Trophoblast cell (in vitro differentiated cells and primary cell): Measurements from ENCODE around the gene UBXN2A.
A peak's percentile ranks its signal among the peaks of the same experiment; 100 is the strongest.

Experiments used
- DNase-seq, 2 donors: peaks; one replicate each; pipeline ENCODE4 v3.0.0-alpha.2; 2016
- H2AFZ ChIP-seq: 2 replicates; pipeline ENCODE4 v1.6.1; 2013; ENCODE audit warnings: low read length, moderate library complexity, mild to moderate bottlenecking; ENCODE audit not compliant: insufficient read depth, poor library complexity
- H2AK5ac ChIP-seq: 2 replicates; pipeline ENCODE4 v1.6.1; 2013; ENCODE audit warnings: mild to moderate bottlenecking, low read length
- H2BK120ac ChIP-seq: 2 replicates; pipeline ENCODE4 v1.6.1; 2013; ENCODE audit warnings: low read length, mild to moderate bottlenecking, moderate library complexity; ENCODE audit not compliant: insufficient read depth, poor library complexity
- H2BK12ac ChIP-seq: 2 replicates; pipeline ENCODE4 v1.6.1; 2013; ENCODE audit warnings: mild to moderate bottlenecking, low read length, moderate library complexity
- H2BK5ac ChIP-seq: 2 replicates; pipeline ENCODE4 v1.6.1; 2013; ENCODE audit warnings: low read length, low read depth, moderate library complexity, mild to moderate bottlenecking; ENCODE audit not compliant: poor library complexity
- H3K14ac ChIP-seq: 2 replicates; pipeline ENCODE4 v1.6.1; 2013; ENCODE audit warnings: mild to moderate bottlenecking, low read length
- H3K18ac ChIP-seq: 2 replicates; pipeline ENCODE4 v1.6.1; 2013; ENCODE audit warnings: mild to moderate bottlenecking, low read length
- H3K23ac ChIP-seq: 2 replicates; pipeline ENCODE4 v1.6.1; 2013; ENCODE audit warnings: low read length
- H3K27ac ChIP-seq: 2 replicates; pipeline ENCODE4 v1.5.1; 2013; ENCODE audit warnings: low read depth, mild to moderate bottlenecking, inconsistent platforms, low read length, moderate library complexity
- H3K27me3 ChIP-seq: 2 replicates; pipeline ENCODE4 v1.6.1; 2013; ENCODE audit warnings: inconsistent platforms, mild to moderate bottlenecking, low read length, moderate library complexity; ENCODE audit not compliant: insufficient read depth
- H3K36me3 ChIP-seq, 2 experiments: 1 replicate in 1 of 2; 2 replicates in 1 of 2; pipeline ENCODE4 v1.6.1; 2013; ENCODE audit warnings: low read length in 2 of 2, mild to moderate bottlenecking in 2 of 2, moderate library complexity in 1 of 2; ENCODE audit not compliant: insufficient read depth in 2 of 2, control insufficient read depth in 1 of 2
- H3K4ac ChIP-seq: 2 replicates; pipeline ENCODE4 v1.6.1; 2013; ENCODE audit warnings: low read depth, mild to moderate bottlenecking, low read length, moderate library complexity
- H3K4me1 ChIP-seq, 2 experiments: 1 replicate in 1 of 2; 2 replicates in 1 of 2; pipeline ENCODE4 v1.6.1; 2013; ENCODE audit warnings: low read length in 2 of 2, mild to moderate bottlenecking in 2 of 2, moderate library complexity in 1 of 2; ENCODE audit not compliant: insufficient read depth in 2 of 2, control insufficient read depth in 1 of 2
- H3K4me2 ChIP-seq: 2 replicates; pipeline ENCODE4 v1.6.1; 2013; ENCODE audit warnings: inconsistent platforms, mild to moderate bottlenecking, low read length, moderate library complexity
- H3K4me3 ChIP-seq: 2 replicates; pipeline ENCODE4 v1.5.1; 2013; ENCODE audit warnings: mild to moderate bottlenecking, low read depth, low read length, inconsistent platforms
- H3K79me1 ChIP-seq: one replicate; pipeline ENCODE4 v1.6.1; 2013; ENCODE audit warnings: low read length
- H3K79me2 ChIP-seq: 2 replicates; pipeline ENCODE4 v1.6.1; 2013; ENCODE audit warnings: low read length, mild to moderate bottlenecking; ENCODE audit not compliant: control insufficient read depth, insufficient read depth, poor library complexity
- H3K9ac ChIP-seq: 2 replicates; pipeline ENCODE4 v1.6.1; 2013; ENCODE audit warnings: mild to moderate bottlenecking, low read length
- H3K9me3 ChIP-seq: 2 replicates; pipeline ENCODE4 v1.6.1; 2013; ENCODE audit warnings: low read depth, mild to moderate bottlenecking, control low read depth, inconsistent platforms, low read length; ENCODE audit not compliant: insufficient read depth
- H4K12ac ChIP-seq: 2 replicates; pipeline ENCODE4 v1.6.1; 2013; ENCODE audit warnings: low read depth, mild to moderate bottlenecking, low read length, moderate library complexity
- H4K8ac ChIP-seq: 2 replicates; pipeline ENCODE4 v1.6.1; 2013; ENCODE audit warnings: low read depth, mild to moderate bottlenecking, low read length, moderate library complexity
- H4K91ac ChIP-seq: one replicate; pipeline ENCODE4 v1.6.1; 2013; ENCODE audit warnings: low read depth, mild to moderate bottlenecking, low read length, moderate library complexity
- WGBS: extraction: QIAGEN DNeasy Blood & Tissue Kit; methylation state at CpG from one replicate; pipeline ENCODE4 v1.1.7; 2013; ENCODE audit warnings: missing lambda C conversion rate; ENCODE audit not compliant: insufficient read length, insufficient coverage; ENCODE audit errors: extremely low coverage; 5-methylcytosine and 5-hydroxymethylcytosine counted together

Gene UBXN2A

DNA sequence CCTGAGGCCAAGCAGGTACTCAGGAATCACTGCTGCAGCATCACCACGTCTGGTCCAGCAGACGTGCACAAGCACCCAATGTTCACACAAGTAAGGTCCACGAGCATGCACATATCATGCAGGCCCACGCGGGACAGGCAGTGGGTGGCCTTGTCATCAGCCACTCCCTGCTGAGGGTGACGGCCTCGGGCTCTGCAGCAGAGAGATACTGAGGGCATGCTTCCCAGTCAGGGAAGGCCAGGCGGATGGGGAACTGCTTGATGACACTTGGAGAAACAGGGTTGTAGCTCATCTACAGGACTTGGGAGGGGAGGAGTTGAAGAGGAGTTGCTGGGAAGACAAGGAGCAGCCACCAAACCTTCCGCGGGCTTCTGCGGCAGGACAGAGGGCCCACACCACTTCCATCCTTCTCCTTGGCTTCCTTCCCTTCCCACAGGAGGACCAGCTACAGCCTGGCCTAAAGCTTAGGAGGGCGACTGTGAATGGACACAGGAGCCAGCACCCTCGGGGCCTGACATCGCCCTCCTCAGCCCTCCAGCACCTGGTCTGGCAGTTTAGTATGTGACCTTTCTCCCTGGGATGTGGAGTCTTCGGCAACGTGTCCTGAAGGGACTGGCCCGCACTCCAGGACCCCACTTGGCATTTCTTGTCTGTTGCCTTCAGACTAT is 84.9 kb downstream of the UBXN2A start:
- Histone ChIP-seq H3K9me3 (peaks cover 5% of the 10 kb centered on the region), H3K4me2 (no peak overlapping the region), H4K91ac (no peak overlapping the region), H2BK120ac (no peak overlapping the region), H2AK5ac (no peak overlapping the region), H3K27ac (no peak overlapping the region), H3K9ac (no peak overlapping the region), H2BK5ac (no peak overlapping the region), H3K27me3 (no peaks in the 10 kb centered on the region), H3K36me3 (peaks cover 11 to 22% of the 10 kb centered on the region in 2 experiments), H4K8ac (no peak overlapping the region), H3K23ac (no peak overlapping the region), H3K4me1 (no peaks in the 10 kb centered on the region), H3K79me2 (no peaks in the 10 kb centered on the region), H3K4ac (no peak overlapping the region), H3K4me3 (peak overlapping the region; percentile 23), H3K18ac (no peak overlapping the region), H2AFZ (no peak overlapping the region), H2BK12ac (no peak overlapping the region), H3K14ac (no peak overlapping the region), H4K12ac (no peak overlapping the region), H3K79me1 (no peaks in the 10 kb centered on the region)
- no peak for DNase-seq
- WGBS, result no CpG with 5 or more reads among the region's 17 CpGs

- H3K4ac ChIP-seq, result no peak overlapping the region
- no peaks in the 10 kb centered on the region for H3K27me3 ChIP-seq
- H3K9me3 ChIP-seq, result peaks cover 5% of the 10 kb centered on the region
- no peak overlapping the region for H3K23ac ChIP-seq
- no peak overlapping the region for H3K14ac ChIP-seq
- no peak overlapping the region for H4K12ac ChIP-seq
- no peak overlapping the region for H3K18ac ChIP-seq
- H3K9ac ChIP-seq, result no peak overlapping the region
- no peak overlapping the region for H3K4me3 ChIP-seq
- no peak overlapping the region for H3K4me2 ChIP-seq
- no peak overlapping the region for H2BK12ac ChIP-seq
- H4K8ac ChIP-seq, result no peak overlapping the region
- no peak overlapping the region for H2BK5ac ChIP-seq
- H2AK5ac ChIP-seq, result no peak overlapping the region
- no peak overlapping the region for H4K91ac ChIP-seq
- H3K36me3 ChIP-seq, result peaks cover 14 to 29% of the 10 kb centered on the region in 2 experiments
- no peak overlapping the region for H2AFZ ChIP-seq
- no CpG with 5 or more reads among the region's 2 CpGs for WGBS
- DNase-seq, result no peak
- H3K4me1 ChIP-seq, result no peaks in the 10 kb centered on the region
- no peak overlapping the region for H2BK120ac ChIP-seq
- H3K27ac ChIP-seq, result no peak overlapping the region
- H3K79me1 ChIP-seq, result no peaks in the 10 kb centered on the region
- H3K79me2 ChIP-seq, result no peaks in the 10 kb centered on the region
These were observed 86.0 kb downstream of the UBXN2A start for GRCh38 chr2:24026233-24026632.

GRCh38 chr2:24038786-24039499 is 98.7 kb downstream of the UBXN2A start:
- Histone ChIP-seq H2AFZ (no peak overlapping the region), H3K14ac (no peak overlapping the region), H2BK120ac (no peak overlapping the region), H2AK5ac (no peak overlapping the region), H2BK12ac (no peak overlapping the region), H3K4me2 (no peak overlapping the region), H3K4me3 (no peak overlapping the region), H3K27me3 (no peaks in the 10 kb centered on the region), H3K36me3 (peaks cover 8 to 14% of the 10 kb centered on the region in 2 experiments), H3K79me2 (no peaks in the 10 kb centered on the region), H3K79me1 (no peaks in the 10 kb centered on the region), H3K9me3 (peaks cover 1% of the 10 kb centered on the region), H3K4me1 (no peaks in the 10 kb centered on the region), H4K12ac (no peak overlapping the region), H3K18ac (no peak overlapping the region), H3K9ac (no peak overlapping the region), H4K8ac (no peak overlapping the region), H3K27ac (no peak overlapping the region), H2BK5ac (no peak overlapping the region), H4K91ac (no peak overlapping the region), H3K4ac (no peak overlapping the region), H3K23ac (no peak overlapping the region)
- WGBS, result no CpG with 5 or more reads among the region's 9 CpGs
- no peak for DNase-seq

- no peak overlapping the region for H4K91ac ChIP-seq
These were observed 100.2 kb downstream of the UBXN2A start for GRCh38 chr2:24040511-24040910.

More at GRCh38 chr2:24040511-24040910, 100.2 kb downstream of the UBXN2A start:
- H2AK5ac ChIP-seq, result no peak overlapping the region
- no peaks in the 10 kb centered on the region for H3K79me2 ChIP-seq
- H3K4me1 ChIP-seq, result no peaks in the 10 kb centered on the region
- WGBS, result no CpG with 5 or more reads among the region's 4 CpGs
- H3K14ac ChIP-seq, result no peak overlapping the region
- H2BK120ac ChIP-seq, result no peak overlapping the region
- no peak overlapping the region for H2BK5ac ChIP-seq
- no peak overlapping the region for H3K27ac ChIP-seq
- DNase-seq, result peak; percentile 47 to 91
- H3K23ac ChIP-seq, result no peak overlapping the region
- no peak overlapping the region for H3K4me3 ChIP-seq
- no peak overlapping the region for H4K12ac ChIP-seq
- H3K4ac ChIP-seq, result no peak overlapping the region
- H2BK12ac ChIP-seq, result no peak overlapping the region
- H3K18ac ChIP-seq, result no peak overlapping the region
- no peaks in the 10 kb centered on the region for H3K27me3 ChIP-seq
- H3K36me3 ChIP-seq, result peaks cover 8 to 12% of the 10 kb centered on the region in 2 experiments
- H3K9me3 ChIP-seq, result peaks cover 1% of the 10 kb centered on the region
- no peak overlapping the region for H2AFZ ChIP-seq
- no peak overlapping the region for H3K4me2 ChIP-seq
- no peak overlapping the region for H3K9ac ChIP-seq
- no peak overlapping the region for H4K8ac ChIP-seq
- no peaks in the 10 kb centered on the region for H3K79me1 ChIP-seq
